Choroid plexus epithelial cell (primary cell): ENCODE results near the gene PLB1.
A peak's percentile ranks its signal among the peaks of the same experiment; 100 is the strongest.

Experiments
- DNase-seq: peaks from one replicate; pipeline ENCODE4 v3.0.0-alpha.2; 2010; ENCODE audit warnings: low read depth
- H3K4me3 ChIP-seq: 2 replicates; pipeline ENCODE4 v1.5.1; 2011; ENCODE audit warnings: low read depth, mild to moderate bottlenecking, control low read depth, low read length, moderate library complexity
- CTCF ChIP-seq: conservative IDR thresholded peaks from 2 replicates; pipeline ENCODE4 v1.5.1; 2011; ENCODE audit warnings: low read depth, mild to moderate bottlenecking, control low read depth, inconsistent platforms, low read length, moderate library complexity

PLB1 gene

GRCh38 chr2:28457237-28457636, 38.6 kb upstream of the PLB1 start:
- no peak for TF ChIP-seq CTCF
- H3K4me3 ChIP-seq = no peak overlapping the region
- DNase-seq = no peak

- no peak for TF ChIP-seq CTCF
- H3K4me3 ChIP-seq = no peak overlapping the region
- no peak for DNase-seq
These were observed 34.8 kb upstream of the PLB1 start for GRCh38 chr2:28461056-28461455.

GRCh38 chr2:28462122-28462521, 33.7 kb upstream of the PLB1 start:
- TF ChIP-seq CTCF = no peak
- no peak overlapping the region for H3K4me3 ChIP-seq
- DNase-seq = no peak

GRCh38 chr2:28463211-28463816, 32.5 kb upstream of the PLB1 start:
- no peak for TF ChIP-seq CTCF

GRCh38 chr2:28463893-28464292, 32.0 kb upstream of the PLB1 start:
- no peak for TF ChIP-seq CTCF
- no peak overlapping the region for H3K4me3 ChIP-seq
- peak; percentile 84 for DNase-seq

More at GRCh38 chr2:28463211-28463816, 32.5 kb upstream of the PLB1 start:
- no peak overlapping the region for H3K4me3 ChIP-seq
- DNase-seq = no peak

- no peak overlapping the region for H3K4me3 ChIP-seq
- TF ChIP-seq CTCF = no peak
- peak; percentile 82 for DNase-seq
These were observed 30.5 kb upstream of the PLB1 start for GRCh38 chr2:28465148-28465885.

- H3K4me3 ChIP-seq = no peak overlapping the region
These were observed 26.6 kb upstream of the PLB1 start for GRCh38 chr2:28469304-28469703.

More at GRCh38 chr2:28469304-28469703, 26.6 kb upstream of the PLB1 start:
- no peak for DNase-seq
- no peak for TF ChIP-seq CTCF
